ENCODE results near the gene CCDC148. TPM values are rescaled to one million over a fixed set of nuclear protein-coding genes. Genes with fewer than 3 reads are reported as not detected.
A peak's percentile ranks its signal among the peaks of the same experiment; 100 is the strongest.

Gene CCDC148
- total and polyA plus RNA-seq, 2 donors (not counting 3 experiments of a cell fraction or from before 2014, with no cell fraction given), result 0.04 to 0.69 TPM

DNA sequence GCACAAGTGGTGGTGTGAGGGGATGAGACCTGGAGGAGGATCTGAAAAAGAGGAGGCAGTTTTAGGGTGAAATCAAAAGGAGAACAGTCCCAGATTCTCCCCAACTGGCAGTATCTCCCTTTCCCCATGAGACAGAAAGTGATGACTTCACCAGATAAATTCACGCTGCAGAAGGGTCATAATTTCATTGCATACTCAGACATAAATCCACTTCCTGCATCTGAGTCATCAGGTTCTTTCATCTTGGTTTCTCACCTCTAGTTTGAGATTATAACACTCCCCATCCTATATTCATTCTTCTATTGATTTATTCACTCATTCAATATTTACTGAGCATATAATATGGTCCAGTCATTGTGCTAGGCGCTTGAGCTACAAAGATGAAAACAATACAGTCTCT is 64.7 kb downstream of the CCDC148 start:
- FAIRE-seq (peak; percentile 56), DNase-seq (ENCODE audit: low read depth, low spot score) (peak; percentile 3)
- H3K9ac ChIP-seq (replicated peaks; ENCODE audit: extremely low read depth, insufficient read depth, low read length), result no peak overlapping the region
- intact Hi-C loops (cut with micrococcal nuclease), result loop anchor here (5.0 kb wide), 1 partner anchor 360 kb away; no protein-coding TSS in a partner anchor
- H4K20me1 ChIP-seq (replicated peaks; ENCODE audit: control insufficient read depth, extremely low read depth, insufficient read depth, low read length), result no peaks in the 10 kb centered on the region
- ChIA-PET POLR2A (no interaction called here), CTCF (no interaction called here)
- peaks cover 2% of the 10 kb centered on the region for H3K4me1 ChIP-seq (ENCODE audit: control insufficient read depth, extremely low read depth, insufficient read depth, low read length)
- dilution Hi-C loops (cut with MboI; ENCODE audit: extremely low pct_ligation_motif_present, low sequenced_read_pairs), result no loop called here
- H3K79me2 ChIP-seq (ENCODE audit: control insufficient read depth, insufficient read depth, low read length), result no peaks in the 10 kb centered on the region
- H3K4me3 ChIP-seq (replicated peaks in 1 of 3; ENCODE audit: insufficient read depth in 1 of 3, low read depth in 1 of 3, low read length in 3 of 3), result no peak overlapping the region
- no peak overlapping the region for H3K27ac ChIP-seq (ENCODE audit: insufficient read depth, low read depth, low read length)
- no peaks in the 10 kb centered on the region for H3K36me3 ChIP-seq (ENCODE audit: control insufficient read depth in 2 of 2, extremely low read depth in 1 of 2, insufficient read depth in 2 of 2, low read length in 2 of 2)
- no TSS peak for BruUV-seq (replicated peaks)
- H3K27me3 ChIP-seq (ENCODE audit: control insufficient read depth in 2 of 2, insufficient read depth in 2 of 2, low read length in 2 of 2), result peaks cover 0 to under 1% of the 10 kb centered on the region in 2 experiments
- no peaks in the 10 kb centered on the region for H3K9me1 ChIP-seq (replicated peaks; ENCODE audit: control insufficient read depth, extremely low read depth, insufficient read depth, low read length)
- no peaks in the 10 kb centered on the region for H3K9me3 ChIP-seq (replicated peaks; ENCODE audit: control insufficient read depth, insufficient read depth, low read length)
- H2AFZ ChIP-seq (ENCODE audit: low read depth, low read length), result no peak overlapping the region
- TF ChIP-seq POLR2AphosphoS5 (IDR thresholded peaks at IDR 0.05; ENCODE audit: insufficient read depth, low read depth, low read length), result no peak
- no peak overlapping the region for H3K4me2 ChIP-seq (ENCODE audit: insufficient read depth, low read length)

DNA sequence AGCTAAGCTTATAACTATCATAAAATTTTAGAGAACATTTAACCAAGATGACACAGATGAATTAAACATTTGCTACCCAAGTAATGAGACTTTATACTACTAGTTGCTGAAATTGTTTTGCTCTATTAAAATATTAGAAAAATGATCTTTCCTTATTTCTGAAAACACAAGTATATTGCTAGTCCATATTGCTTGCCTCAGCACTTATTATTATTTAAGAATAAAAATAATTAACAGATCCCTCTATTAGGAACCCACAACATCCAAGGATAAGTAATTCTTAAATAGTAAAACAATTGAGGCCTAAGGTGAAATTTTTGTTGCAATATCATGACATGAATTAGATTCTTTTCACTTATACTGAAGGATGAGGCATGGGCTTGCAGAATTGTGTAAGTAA is 65.2 kb downstream of the CCDC148 start:
- Histone ChIP-seq H3K9ac (replicated peaks; ENCODE audit: extremely low read depth, insufficient read depth, low read length) (no peak overlapping the region), H3K9me1 (replicated peaks; ENCODE audit: control insufficient read depth, extremely low read depth, insufficient read depth, low read length) (no peaks in the 10 kb centered on the region), H4K20me1 (replicated peaks; ENCODE audit: control insufficient read depth, extremely low read depth, insufficient read depth, low read length) (no peaks in the 10 kb centered on the region), H3K4me1 (ENCODE audit: control insufficient read depth, extremely low read depth, insufficient read depth, low read length) (peaks cover 2% of the 10 kb centered on the region), H3K4me2 (ENCODE audit: insufficient read depth, low read length) (no peak overlapping the region), H3K79me2 (ENCODE audit: control insufficient read depth, insufficient read depth, low read length) (no peaks in the 10 kb centered on the region), H2AFZ (ENCODE audit: low read depth, low read length) (no peak overlapping the region), H3K4me3 (replicated peaks in 1 of 3; ENCODE audit: insufficient read depth in 1 of 3, low read depth in 1 of 3, low read length in 3 of 3) (no peak overlapping the region), H3K27me3 (ENCODE audit: control insufficient read depth in 2 of 2, insufficient read depth in 2 of 2, low read length in 2 of 2) (no peaks in the 10 kb centered on the region), H3K27ac (ENCODE audit: insufficient read depth, low read depth, low read length) (no peak overlapping the region), H3K36me3 (ENCODE audit: control insufficient read depth in 2 of 2, extremely low read depth in 1 of 2, insufficient read depth in 2 of 2, low read length in 2 of 2) (no peaks in the 10 kb centered on the region), H3K9me3 (replicated peaks; ENCODE audit: control insufficient read depth, insufficient read depth, low read length) (no peaks in the 10 kb centered on the region)
- FAIRE-seq, result no peak
- CTCF ChIA-PET, result no interaction called here
- intact Hi-C loops (cut with micrococcal nuclease), result loop anchor here (5.0 kb wide), 1 partner anchor 359 kb away; no protein-coding TSS in a partner anchor
- no peak for DNase-seq (ENCODE audit: low read depth, low spot score)
- POLR2A ChIA-PET, result no interaction called here
- no TSS peak for BruUV-seq (replicated peaks)
- TF ChIP-seq FOS (IDR thresholded peaks at IDR 0.05; ENCODE audit: borderline replicate concordance, insufficient read depth, low read length) (no peak), EZH2 (IDR thresholded peaks at IDR 0.05; ENCODE audit: borderline replicate concordance, low read depth, low read length, severe bottlenecking) (no peak), POLR2AphosphoS5 (IDR thresholded peaks at IDR 0.05; ENCODE audit: insufficient read depth, low read depth, low read length) (no peak), MYC (IDR thresholded peaks at IDR 0.05; ENCODE audit: low read depth, low read length) (no peak), JUN (IDR thresholded peaks at IDR 0.05; ENCODE audit: borderline replicate concordance, insufficient read depth, insufficient read length, low read depth) (no peak), CTCF (IDR thresholded peaks at IDR 0.05; ENCODE audit: extremely low read depth in 1 of 2, insufficient read depth in 1 of 2, low read depth in 1 of 2, low read length in 2 of 2) (no peak), POLR2A (IDR thresholded peaks at IDR 0.05; ENCODE audit: low read depth, low read length) (no peak), GATA2 (IDR thresholded peaks at IDR 0.05; ENCODE audit: insufficient read depth, insufficient read length, low read depth, low read length) (no peak)
- TF ChIP-seq, protein P1, sequence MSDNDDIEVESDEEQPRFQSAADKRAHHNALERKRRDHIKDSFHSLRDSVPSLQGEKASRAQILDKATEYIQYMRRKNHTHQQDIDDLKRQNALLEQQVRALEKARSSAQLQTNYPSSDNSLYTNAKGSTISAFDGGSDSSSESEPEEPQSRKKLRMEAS (IDR thresholded peaks at IDR 0.05; ENCODE audit: insufficient read depth, insufficient read length), result no peak
- dilution Hi-C loops (cut with MboI; ENCODE audit: extremely low pct_ligation_motif_present, low sequenced_read_pairs), result no loop called here

All from endothelial cell of umbilical vein (primary cell).